GM21360 (cell line): ENCODE results near the gene SRGAP2C.
"Not testable (repeated sequence)": the region's sequence is repeated elsewhere in the genome, so short reads cannot be mapped to it uniquely, and the experiment has no call there.

Experiments used
- ATAC-seq: cut with Tn5 transposase; IDR thresholded peaks from one replicate; pipeline ENCODE4 v1.9.1; 2021; ENCODE audit warnings: mild to moderate bottlenecking, moderate library complexity; ENCODE audit not compliant: unreplicated experiment

Gene SRGAP2C

GRCh38 chr1:121278202-121278601 is 93.4 kb downstream of the SRGAP2C start:
- ATAC-seq = not testable (repeated sequence)

DNA sequence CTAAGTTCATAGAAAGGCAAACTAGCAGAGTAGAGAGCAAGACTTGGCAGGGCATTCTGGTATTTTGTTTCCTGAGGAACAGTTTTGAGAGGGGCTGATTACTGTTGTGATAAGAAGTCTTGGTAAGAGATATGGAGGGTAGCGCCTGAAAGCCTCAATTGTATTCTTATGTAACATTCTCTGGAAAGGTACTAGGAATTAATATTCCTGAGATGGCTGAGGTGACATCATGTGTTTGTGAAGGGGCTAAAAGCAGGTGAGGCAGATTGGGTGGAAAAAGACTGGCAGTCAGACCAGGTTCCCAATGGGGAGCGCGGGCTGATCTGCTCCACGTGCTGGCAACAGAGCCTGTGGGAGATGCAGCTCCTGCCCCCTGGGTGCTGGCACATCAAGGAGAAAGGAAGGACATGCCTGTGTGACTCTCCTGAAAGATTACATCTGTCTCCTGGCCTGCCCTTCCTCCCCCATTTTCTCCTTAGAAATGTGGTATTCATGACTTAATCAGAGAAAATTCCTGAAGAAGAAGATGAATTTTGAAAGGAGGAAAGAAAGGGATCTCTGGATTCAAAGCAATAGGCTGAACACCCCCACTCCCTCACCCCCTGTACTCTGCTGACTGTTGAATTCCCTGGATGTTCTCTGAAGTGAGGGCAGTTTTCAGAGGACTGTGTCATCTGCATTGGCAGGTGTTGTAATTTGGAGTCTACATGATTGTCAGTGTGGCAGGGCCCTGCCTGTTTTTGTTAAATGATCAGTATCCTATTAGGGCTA is 94.2 kb downstream of the SRGAP2C start:
- ATAC-seq = not testable (repeated sequence)

DNA sequence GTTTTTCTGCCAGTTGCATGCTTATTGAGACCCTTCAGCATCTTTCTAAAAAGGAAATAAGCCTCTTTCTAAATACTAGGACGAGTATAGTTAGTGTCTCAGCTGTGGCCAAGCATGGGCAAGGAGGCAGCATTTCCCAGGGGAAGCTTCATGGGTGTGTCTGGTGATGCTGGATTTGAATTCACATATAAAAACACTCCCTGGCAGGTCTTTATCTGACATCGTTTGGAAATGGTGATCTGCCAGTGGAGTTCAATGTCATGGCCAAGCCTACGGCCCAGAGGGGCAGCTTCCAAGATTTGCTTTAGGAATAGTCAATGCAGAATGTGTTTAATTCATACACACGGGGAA is 94.7 kb downstream of the SRGAP2C start:
- ATAC-seq = not testable (repeated sequence)

DNA sequence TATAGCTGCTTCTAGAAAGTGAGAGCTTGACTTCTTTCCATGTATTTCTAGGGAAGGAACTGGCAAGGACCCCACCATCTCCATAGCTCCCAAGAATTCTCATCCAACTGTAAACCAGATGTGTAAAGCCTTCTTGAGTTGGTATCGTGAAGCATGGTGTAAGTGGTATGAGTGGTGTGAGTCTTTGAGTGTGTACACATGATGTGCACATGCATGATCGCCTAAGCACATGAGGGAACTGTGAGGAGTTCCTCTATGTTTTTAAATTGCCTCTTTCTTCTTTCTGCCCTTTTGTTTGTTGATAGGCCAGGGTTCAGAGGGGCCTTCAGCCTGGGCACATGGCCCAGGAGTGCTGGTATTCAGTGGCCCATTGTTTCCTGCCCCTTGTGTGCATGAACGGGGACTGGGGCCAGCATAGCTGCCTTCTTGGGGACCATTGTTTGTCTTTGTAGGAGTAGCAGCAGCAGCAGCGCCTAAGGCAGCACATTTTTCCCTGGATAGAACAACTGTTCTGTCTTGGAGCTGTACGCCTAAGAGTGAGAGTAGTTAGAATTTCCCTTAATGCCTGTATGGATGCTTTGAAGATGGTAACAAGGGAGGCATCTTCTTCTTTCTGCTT is 96.0 kb downstream of the SRGAP2C start:
- ATAC-seq = not testable (repeated sequence)

DNA sequence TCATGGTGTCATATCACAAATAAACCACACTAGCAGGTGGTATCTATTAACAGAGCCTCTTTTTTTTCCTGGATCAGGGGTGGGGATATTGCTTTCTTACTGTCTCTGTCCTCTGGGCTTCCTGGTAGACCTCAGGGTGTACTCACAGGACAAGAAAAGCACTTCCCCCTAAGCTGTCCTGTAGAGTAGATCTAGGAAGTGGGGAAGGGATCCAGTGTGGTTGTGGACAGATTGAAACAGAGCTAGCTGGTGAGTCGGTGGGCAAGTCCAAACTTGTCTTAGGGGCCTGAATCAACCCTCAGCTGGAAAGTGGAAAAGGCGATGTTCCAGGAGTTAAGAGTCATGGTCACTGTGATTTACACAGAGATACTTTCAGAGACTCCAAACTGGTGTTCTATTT is 96.7 kb downstream of the SRGAP2C start:
- not testable (repeated sequence) for ATAC-seq

DNA sequence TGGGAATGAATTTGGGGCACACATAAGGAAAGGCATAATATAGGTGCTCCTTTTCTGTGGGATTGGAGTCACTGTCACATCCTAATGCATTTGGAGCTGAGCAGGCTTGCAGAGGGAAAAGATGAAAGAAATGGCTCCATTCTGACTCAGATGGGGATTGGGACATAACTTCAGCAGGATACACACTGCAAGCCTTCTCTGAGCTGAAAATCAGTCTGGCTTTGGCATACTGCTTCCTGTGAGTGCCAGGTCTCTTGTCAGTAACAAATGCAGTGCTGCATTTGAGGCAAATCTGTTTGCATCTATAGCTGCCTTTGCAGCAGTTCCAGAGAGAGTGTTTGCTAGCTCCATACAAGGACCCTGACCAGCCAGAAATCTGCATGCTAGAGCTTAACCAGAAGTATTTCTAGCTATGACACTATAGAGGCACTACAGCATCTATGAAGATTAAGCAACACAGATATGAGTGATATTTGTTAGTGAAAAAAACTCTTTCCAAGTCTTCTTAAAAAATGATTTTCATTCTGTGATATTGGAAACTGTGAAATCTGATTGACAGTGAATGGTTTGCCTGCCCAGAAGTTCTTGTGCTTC is 98.9 kb downstream of the SRGAP2C start:
- ATAC-seq = not testable (repeated sequence)

GRCh38 chr1:121292590-121292989 is 107.8 kb downstream of the SRGAP2C start:
- not testable (repeated sequence) for ATAC-seq

- not testable (repeated sequence) for ATAC-seq
Measured at GRCh38 chr1:121293263-121294204, 108.8 kb downstream of the SRGAP2C start.

GRCh38 chr1:121294205-121294570 is 109.4 kb downstream of the SRGAP2C start:
- ATAC-seq = not testable (repeated sequence)

- not testable (repeated sequence) for ATAC-seq
Measured at GRCh38 chr1:121296563-121296962, 111.8 kb downstream of the SRGAP2C start.

DNA sequence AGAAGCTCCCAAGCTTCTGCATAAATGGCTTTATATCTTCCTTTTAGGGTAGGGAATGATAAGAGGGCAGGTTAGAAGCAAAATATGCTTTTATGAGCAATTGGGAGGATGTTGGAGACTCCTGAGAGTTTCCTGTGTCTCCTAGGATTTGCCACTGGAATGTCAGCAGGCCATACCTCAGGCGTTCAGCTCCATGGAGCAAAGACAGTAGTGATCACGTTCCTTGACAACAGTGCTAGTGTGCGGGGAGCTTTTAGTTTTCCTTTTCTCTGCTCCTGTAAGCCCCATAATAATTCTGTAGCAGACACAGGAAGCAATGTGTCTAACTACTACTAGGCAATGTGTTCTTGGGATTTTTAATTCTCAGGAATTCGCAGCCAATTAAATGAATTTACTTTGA is 113.8 kb downstream of the SRGAP2C start:
- ATAC-seq = not testable (repeated sequence)

DNA sequence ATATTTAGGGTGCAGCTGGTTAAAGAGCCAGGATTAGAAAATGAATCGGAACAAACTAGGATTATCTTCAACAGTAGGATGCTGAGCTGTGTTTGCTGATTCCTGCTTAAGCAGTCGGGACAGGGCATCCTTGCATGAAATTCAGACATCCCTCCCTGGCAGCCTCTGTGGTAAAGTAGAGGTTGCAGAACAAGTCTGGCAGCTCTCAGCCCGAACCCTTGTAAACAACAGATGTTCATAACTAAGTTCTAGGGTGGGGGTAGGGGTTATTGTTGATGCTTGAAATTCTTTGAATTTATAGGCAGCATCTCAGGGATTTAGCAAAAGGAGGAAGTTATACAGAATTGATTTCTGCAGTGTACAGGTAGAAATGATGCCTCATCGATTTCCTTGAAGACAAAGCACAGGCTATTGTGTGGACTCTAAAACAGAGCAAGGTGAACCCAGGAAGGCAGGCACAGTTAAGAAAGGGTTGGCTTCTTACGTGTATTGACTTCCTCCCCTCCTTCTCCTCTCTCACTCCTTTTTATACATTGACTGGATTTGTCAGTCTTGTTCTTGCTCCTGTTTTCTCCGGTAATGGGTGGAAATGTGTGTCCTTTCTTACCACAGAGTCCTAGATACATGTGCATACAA is 114.9 kb downstream of the SRGAP2C start:
- ATAC-seq = not testable (repeated sequence)

GRCh38 chr1:121301876-121302275 is 117.1 kb downstream of the SRGAP2C start:
- ATAC-seq = not testable (repeated sequence)

DNA sequence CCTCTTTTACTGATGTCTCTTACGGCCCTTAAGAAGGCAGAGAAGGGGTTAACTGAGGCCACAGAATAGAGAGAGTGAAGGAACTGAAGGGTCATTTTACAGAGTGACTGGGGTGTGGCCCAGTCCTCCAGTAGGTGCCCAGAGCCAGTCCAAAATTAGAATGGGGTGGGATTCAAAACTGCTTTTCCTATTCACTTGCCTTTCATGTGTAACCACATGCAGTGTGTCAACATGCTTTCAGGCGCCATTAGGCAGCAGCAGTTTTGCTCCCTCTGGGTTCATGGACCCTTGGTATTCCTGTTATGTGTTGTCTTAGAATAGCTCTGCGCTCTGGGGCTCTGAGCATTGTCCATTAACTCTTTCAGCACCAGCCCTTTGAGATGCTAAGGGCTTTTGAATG is 123.0 kb downstream of the SRGAP2C start:
- not testable (repeated sequence) for ATAC-seq

DNA sequence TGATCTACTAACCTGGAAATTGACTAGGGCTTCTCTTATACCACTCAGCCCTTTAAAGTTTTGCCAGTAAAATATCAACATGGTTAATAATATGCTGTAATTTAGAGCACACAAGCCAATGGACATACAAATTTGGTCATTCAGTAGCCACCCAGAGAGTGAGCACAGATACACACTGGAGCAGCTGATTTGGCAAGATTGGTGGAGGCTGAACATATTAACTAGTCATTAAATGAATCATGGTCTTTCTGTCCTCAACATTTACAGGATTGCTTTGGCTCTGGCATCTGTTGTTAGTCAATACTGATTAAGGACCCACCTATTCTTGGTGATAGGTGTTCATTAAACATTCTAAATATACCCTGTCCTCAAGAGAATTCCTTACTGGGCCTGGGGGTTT is 130.7 kb downstream of the SRGAP2C start:
- ATAC-seq = not testable (repeated sequence)

- ATAC-seq = not testable (repeated sequence)
Measured at GRCh38 chr1:121316081-121316480, 131.3 kb downstream of the SRGAP2C start.

GRCh38 chr1:121317491-121318468 is 133.0 kb downstream of the SRGAP2C start:
- ATAC-seq = not testable (repeated sequence)

DNA sequence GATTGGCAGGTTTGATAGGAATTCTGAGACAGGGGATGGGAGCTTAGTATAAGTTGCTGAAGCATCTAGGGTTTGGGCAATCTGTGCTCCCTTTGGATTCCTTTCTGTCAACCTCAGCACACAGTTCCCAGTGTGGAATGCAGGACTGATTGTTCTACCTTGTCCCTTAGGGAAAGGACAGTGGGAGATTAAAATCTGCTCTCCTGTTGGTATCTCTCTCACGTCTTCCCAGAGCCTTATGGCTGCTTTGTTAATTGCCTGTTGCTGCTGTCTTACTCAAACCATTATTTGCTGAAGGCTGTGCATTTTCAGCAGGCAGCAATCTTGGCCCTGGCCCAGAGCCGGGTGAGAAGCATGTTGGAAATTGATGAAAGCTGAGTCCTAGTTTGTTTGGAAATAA is 133.9 kb downstream of the SRGAP2C start:
- ATAC-seq = not testable (repeated sequence)

DNA sequence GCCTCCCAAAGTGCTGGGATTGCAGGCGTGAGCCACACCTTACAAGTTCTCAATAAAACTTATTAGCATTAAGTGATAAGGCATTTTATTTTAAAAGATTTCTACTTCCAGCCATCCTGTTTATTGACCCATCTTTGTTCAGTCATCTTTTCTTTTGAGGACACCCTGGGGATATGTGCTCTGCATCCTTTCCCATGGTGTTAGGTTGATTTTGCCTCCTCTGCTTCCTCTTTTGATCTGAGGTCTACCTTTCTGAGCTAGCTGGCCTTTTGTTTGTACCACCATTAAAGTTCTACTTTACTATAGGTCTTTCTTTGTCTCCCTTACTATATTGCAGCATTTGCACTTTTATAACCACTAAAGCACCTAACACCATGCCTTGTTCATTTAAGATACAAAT is 136.9 kb downstream of the SRGAP2C start:
- not testable (repeated sequence) for ATAC-seq
